GM10248 (cell line): ENCODE data around the gene METTL24.

Experiments
- CTCF ChIA-PET: fragments of 300-600 bp; sonication (Branson Sonifier 250); formaldehyde crosslinking; extraction: SDS; loops from one replicate; lab custom pipeline; 2021; ENCODE audit warnings: antibody characterized with exemption; lab: Yijun Ruan, JAX
- POLR2A ChIA-PET: fragments of 350-650 bp; sonication (Branson Sonifier 250); formaldehyde crosslinking; extraction: SDS; loops from one replicate; lab custom pipeline; 2020; ENCODE audit warnings: antibody characterized with exemption; lab: Yijun Ruan, JAX
- DNase-seq: peaks from one replicate; pipeline ENCODE4 v3.0.0; 2012; ENCODE audit errors: extremely low spot score
- TF ChIP-seq, protein P1 (sequence below): IDR thresholded peaks from 2 replicates; pipeline ENCODE4 v1.5.1; 2012; ENCODE audit warnings: mild to moderate bottlenecking, low read depth; ENCODE audit errors: extremely low read depth, missing control alignments, control extremely low read depth

The METTL24 gene

GRCh38 chr6:110233770-110234374 lies 124.3 kb downstream of the METTL24 start:
- TF ChIP-seq, protein P1, sequence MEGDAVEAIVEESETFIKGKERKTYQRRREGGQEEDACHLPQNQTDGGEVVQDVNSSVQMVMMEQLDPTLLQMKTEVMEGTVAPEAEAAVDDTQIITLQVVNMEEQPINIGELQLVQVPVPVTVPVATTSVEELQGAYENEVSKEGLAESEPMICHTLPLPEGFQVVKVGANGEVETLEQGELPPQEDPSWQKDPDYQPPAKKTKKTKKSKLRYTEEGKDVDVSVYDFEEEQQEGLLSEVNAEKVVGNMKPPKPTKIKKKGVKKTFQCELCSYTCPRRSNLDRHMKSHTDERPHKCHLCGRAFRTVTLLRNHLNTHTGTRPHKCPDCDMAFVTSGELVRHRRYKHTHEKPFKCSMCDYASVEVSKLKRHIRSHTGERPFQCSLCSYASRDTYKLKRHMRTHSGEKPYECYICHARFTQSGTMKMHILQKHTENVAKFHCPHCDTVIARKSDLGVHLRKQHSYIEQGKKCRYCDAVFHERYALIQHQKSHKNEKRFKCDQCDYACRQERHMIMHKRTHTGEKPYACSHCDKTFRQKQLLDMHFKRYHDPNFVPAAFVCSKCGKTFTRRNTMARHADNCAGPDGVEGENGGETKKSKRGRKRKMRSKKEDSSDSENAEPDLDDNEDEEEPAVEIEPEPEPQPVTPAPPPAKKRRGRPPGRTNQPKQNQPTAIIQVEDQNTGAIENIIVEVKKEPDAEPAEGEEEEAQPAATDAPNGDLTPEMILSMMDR, result no peak
- DNase-seq, result peak; percentile 70
- CTCF ChIA-PET, result interaction anchor here (1.2 kb wide), 1 partner anchor 10 kb away, joined by 3 read pairs; no protein-coding TSS in a partner anchor
- POLR2A ChIA-PET, result no interaction called here

- CTCF ChIA-PET, result no interaction called here
- TF ChIP-seq, protein P1, result no peak
- POLR2A ChIA-PET, result no interaction called here
- no peak for DNase-seq
Observed at GRCh38 chr6:110232450-110232849, 125.7 kb downstream of the METTL24 start.

GRCh38 chr6:110226261-110226660 lies 131.9 kb downstream of the METTL24 start:
- POLR2A ChIA-PET, result no interaction called here
- CTCF ChIA-PET, result interaction anchor here (0.8 to 1.3 kb wide), 2 partner anchors 16 to 42 kb away, joined by 3 read pairs; no protein-coding TSS in a partner anchor
- TF ChIP-seq, protein P1, result no peak
- no peak for DNase-seq

DNA sequence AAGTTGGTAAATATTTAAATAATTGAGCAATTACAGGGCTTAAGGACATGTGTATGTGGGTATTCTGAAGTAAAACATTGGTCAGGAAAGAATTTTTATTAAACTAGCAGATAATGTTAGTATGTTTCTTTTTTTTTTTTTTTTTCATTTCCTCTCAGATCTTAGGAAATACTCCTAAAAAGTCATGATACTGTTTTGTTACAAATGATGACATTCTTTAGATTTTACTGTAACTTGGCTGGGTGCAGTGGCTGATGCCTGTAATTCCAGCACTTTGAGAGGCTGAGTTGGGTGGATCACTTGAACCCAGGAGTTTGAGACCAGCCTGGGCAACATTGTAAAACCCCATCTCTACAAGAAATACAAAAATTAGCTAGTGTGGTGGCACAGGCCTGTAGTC lies 136.4 kb downstream of the METTL24 start:
- ChIA-PET POLR2A (no interaction called here), CTCF (interaction anchor here (1.2 kb wide), 1 partner anchor 47 kb away, joined by 3 read pairs; no protein-coding TSS in a partner anchor)
- TF ChIP-seq, protein P1, result no peak
- DNase-seq, result no peak

DNA sequence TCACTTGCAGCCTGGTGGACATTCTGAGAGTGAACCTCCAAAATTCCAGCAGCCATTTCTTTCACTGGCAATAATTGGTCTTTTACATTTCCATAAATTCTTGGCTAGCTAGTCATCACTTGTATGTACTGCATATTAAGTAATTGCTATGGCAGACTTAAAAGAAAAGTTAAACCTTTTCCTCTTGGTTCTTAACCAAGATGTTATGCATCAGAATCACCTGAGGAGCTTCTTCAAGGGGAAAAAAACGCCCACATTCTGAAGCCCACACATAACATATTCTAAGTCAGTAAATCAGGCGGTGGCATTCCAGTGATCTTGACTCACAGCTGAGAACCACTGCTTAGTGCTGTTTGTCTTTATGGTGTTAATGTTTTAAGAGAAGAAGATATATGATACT lies 140.9 kb downstream of the METTL24 start:
- POLR2A ChIA-PET, result no interaction called here
- CTCF ChIA-PET, result interaction anchor here (1.0 to 3.4 kb wide), 3 partner anchors 11 to 37 kb away, joined by 3 to 16 read pairs (median 3); partner anchors contain the start of genes CDC40 and WASF1
- DNase-seq, result no peak
- TF ChIP-seq, protein P1, result no peak

DNA sequence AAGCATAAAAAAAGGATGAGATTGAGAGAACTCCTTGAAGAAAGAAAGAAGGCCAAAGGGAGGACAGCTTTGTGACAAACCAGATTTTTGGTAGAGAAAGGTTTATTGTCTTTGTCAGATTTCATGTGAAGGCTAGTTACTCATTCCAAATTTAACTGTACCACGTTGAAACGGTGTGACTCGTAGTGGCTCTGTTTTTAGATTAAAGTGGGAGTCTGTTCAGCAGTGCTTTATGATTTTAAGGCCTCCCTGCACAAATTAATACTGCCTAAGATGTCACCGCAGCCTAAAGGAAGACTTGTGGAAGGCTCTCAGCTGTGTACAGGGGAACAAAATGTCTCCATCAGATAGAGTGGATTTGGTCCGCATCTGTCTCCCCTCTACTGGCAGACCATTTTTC lies 142.0 kb downstream of the METTL24 start:
- ChIA-PET CTCF (interaction anchor here (1.0 to 3.3 kb wide), 3 partner anchors 11 to 36 kb away, joined by 3 to 21 read pairs (median 3); partner anchors contain the start of genes CDC40 and WASF1), POLR2A (no interaction called here)
- TF ChIP-seq, protein P1, result no peak
- no peak for DNase-seq
